Endometrium (tissue), 2 donors: ENCODE results near the gene DTWD1.
"Not testable (repeated sequence)": the region's sequence is repeated elsewhere in the genome, so short reads cannot be mapped to it uniquely, and the experiment has no call there.

Experiments used
- FAIRE-seq: peaks from 2 replicates; lab custom pipeline; 2012; peaks lifted over from hg19 to GRCh38; lab: Jason Lieb, UNC
- donor health status: control.
- donor health status: control.

The DTWD1 gene

GRCh38 chr15:49620658-49621368 is at the start of gene DTWD1, which contains the start of gene FAM227B:
Gene DTWD1 (plus strand): TSS chr15:49621048. CDS start chr15:49625168, 4,120 bp downstream.
Gene FAM227B (minus strand): TSS chr15:49620818. CDS start chr15:49615171, 5,647 bp downstream.
- FAIRE-seq = peak; percentile 79

- no peak for FAIRE-seq
These were observed 47.4 kb upstream of the DTWD1 start for GRCh38 chr15:49573421-49573820.

GRCh38 chr15:49589030-49589429 is 31.8 kb upstream of the DTWD1 start:
- FAIRE-seq = no peak

- not testable (repeated sequence) for FAIRE-seq
These were observed 28.0 kb upstream of the DTWD1 start for GRCh38 chr15:49592829-49593316.

- FAIRE-seq = no peak
These were observed 16.0 kb upstream of the DTWD1 start for GRCh38 chr15:49604625-49605409.

- FAIRE-seq = no peak
These were observed 15.3 kb upstream of the DTWD1 start for GRCh38 chr15:49605588-49605987.

- no peak for FAIRE-seq
These were observed 14.3 kb upstream of the DTWD1 start for GRCh38 chr15:49606594-49606993.

GRCh38 chr15:49610157-49610918 is 10.5 kb upstream of the DTWD1 start:
- peak; percentile 99 for FAIRE-seq

GRCh38 chr15:49612240-49612639 is 8.6 kb upstream of the DTWD1 start:
- not testable (repeated sequence) for FAIRE-seq

GRCh38 chr15:49619226-49619625 is 1.6 kb upstream of the DTWD1 start:
- no peak for FAIRE-seq

- peak; percentile 29 for FAIRE-seq
These were observed 649 bp upstream of the DTWD1 start for GRCh38 chr15:49620199-49620598.

GRCh38 chr15:49621401-49621811 is 558 bp downstream of the DTWD1 start:
- FAIRE-seq = no peak

GRCh38 chr15:49621887-49622286 is 1.0 kb downstream of the DTWD1 start:
- no peak for FAIRE-seq

- FAIRE-seq = no peak
These were observed 1.7 kb downstream of the DTWD1 start for GRCh38 chr15:49622561-49622960.

GRCh38 chr15:49624056-49624455 is 3.2 kb downstream of the DTWD1 start:
- no peak for FAIRE-seq

GRCh38 chr15:49625460-49626036 is 4.7 kb downstream of the DTWD1 start:
- FAIRE-seq = no peak

GRCh38 chr15:49627407-49627877 is 6.6 kb downstream of the DTWD1 start:
- peak; percentile 35 for FAIRE-seq

- no peak for FAIRE-seq
These were observed 7.5 kb downstream of the DTWD1 start for GRCh38 chr15:49628379-49628778.

GRCh38 chr15:49637857-49638256 is 17.0 kb downstream of the DTWD1 start:
- FAIRE-seq = no peak

- no peak for FAIRE-seq
These were observed 23.5 kb downstream of the DTWD1 start for GRCh38 chr15:49644364-49644794.

- FAIRE-seq = no peak
These were observed 24.4 kb downstream of the DTWD1 start for GRCh38 chr15:49645277-49645676.

GRCh38 chr15:49645941-49646340 is 25.1 kb downstream of the DTWD1 start:
- FAIRE-seq = no peak
